Pons (tissue), 1 donor: ENCODE results near the gene PRPF19.

ENCODE experiments used
- DNase-seq: peaks from one replicate; pipeline ENCODE4 v3.0.0-alpha.2; 2016; ENCODE audit warnings: low spot score

Gene PRPF19

GRCh38 chr11:60841797-60842667 lies 64.4 kb downstream of the PRPF19 start, which contains the start of gene CCDC86:
Gene CCDC86, plus strand, starts transcription at chr11:60842113. Its CDS starts 12 bp downstream, at chr11:60842125.
- DNase-seq: peak; percentile 93
